H1 (cell line): ENCODE measurements around the gene ATP6V1E1. TPM values are rescaled to one million over a fixed set of nuclear protein-coding genes. Genes with fewer than 3 reads are reported as not detected.

Experiments used
- CTCF ChIA-PET: fragments of 300-600 bp; sonication (Branson Sonifier 250); formaldehyde crosslinking; loops from one replicate; lab custom pipeline; 2021; ENCODE audit not compliant: partially characterized antibody; lab: Charles Lee
- POLR2A ChIA-PET: fragments of 300-600 bp; sonication (Branson Sonifier 250); formaldehyde crosslinking; loops from one replicate; lab custom pipeline; 2021; ENCODE audit warnings: inconsistent platforms; ENCODE audit not compliant: partially characterized antibody; lab: Charles Lee
- DNase-seq, 2 experiments: peaks; one replicate each; pipeline versions ENCODE4 v3.0.0 to v3.0.0-alpha.2; 2010 to 2022; ENCODE audit warnings: low spot score in 2 of 2, low read depth in 1 of 2, mixed read lengths in 1 of 2
- FAIRE-seq: peaks from 2 replicates; lab custom pipeline; 2011; peaks lifted over from hg19 to GRCh38; lab: Jason Lieb, UNC
- H2AFZ ChIP-seq: 2 replicates; pipeline ENCODE4 v1.8.1; 2012; ENCODE audit warnings: low read length, inconsistent platforms
- H2AK5ac ChIP-seq: 2 replicates; pipeline ENCODE4 v1.6.1; 2013; ENCODE audit warnings: low read depth, low read length
- H2BK120ac ChIP-seq: replicated peaks from 2 replicates; pipeline ENCODE3; 2013; ENCODE audit warnings: low read depth, low read length, inconsistent platforms
- H2BK12ac ChIP-seq: 2 replicates; pipeline ENCODE4 v1.6.1; 2013; ENCODE audit warnings: low read depth, low read length
- H2BK15ac ChIP-seq: 2 replicates; pipeline ENCODE4 v1.6.1; 2013; ENCODE audit warnings: low read length
- H2BK20ac ChIP-seq: 2 replicates; pipeline ENCODE4 v1.6.1; 2013; ENCODE audit warnings: low read length
- H2BK5ac ChIP-seq: 2 replicates; pipeline ENCODE4 v1.6.1; 2013; ENCODE audit warnings: low read depth, low read length
- H3K14ac ChIP-seq: 2 replicates; pipeline ENCODE4 v1.6.1; 2013; ENCODE audit warnings: inconsistent platforms; ENCODE audit not compliant: insufficient read length
- H3K18ac ChIP-seq: 2 replicates; pipeline ENCODE4 v1.6.1; 2013; ENCODE audit warnings: low read length; ENCODE audit errors: extremely low read depth
- H3K23ac ChIP-seq: 2 replicates; pipeline ENCODE4 v1.6.1; 2013; ENCODE audit warnings: inconsistent platforms; ENCODE audit not compliant: insufficient read length
- H3K23me2 ChIP-seq: 2 replicates; pipeline ENCODE4 v1.6.1; 2013; ENCODE audit warnings: low read depth, low read length
- H3K27ac ChIP-seq: 2 replicates; pipeline ENCODE4 v1.6.1; 2011; ENCODE audit warnings: low read depth, low read length, inconsistent platforms
- H3K27me3 ChIP-seq, 4 experiments: replicated peaks in 1 of 4; 1 replicate in 1 of 4; 2 replicates in 3 of 4; pipeline versions ENCODE4 v1.6.1 to v1.8.1; 2011 to 2013; ENCODE audit warnings: low read length in 3 of 4, mild to moderate bottlenecking in 3 of 4, inconsistent platforms in 2 of 4, mixed read lengths in 2 of 4, moderate library complexity in 1 of 4; ENCODE audit not compliant: control insufficient read depth in 3 of 4, insufficient read depth in 3 of 4; ENCODE audit errors: extremely low read depth in 1 of 4
- H3K36me3 ChIP-seq, 4 experiments: 2 replicates each; pipeline versions ENCODE4 v1.6.1 to v1.8.1; 2011 to 2013; ENCODE audit warnings: mild to moderate bottlenecking in 4 of 4, low read length in 3 of 4, moderate library complexity in 2 of 4, control low read depth in 1 of 4, inconsistent platforms in 1 of 4; ENCODE audit not compliant: insufficient read depth in 4 of 4, control insufficient read depth in 2 of 4
- H3K4ac ChIP-seq: replicated peaks from 2 replicates; pipeline ENCODE3; 2013; ENCODE audit warnings: low read length, low read depth, mixed read lengths, inconsistent platforms; ENCODE audit not compliant: insufficient read length
- H3K4me1 ChIP-seq, 4 experiments: replicated peaks in 1 of 4; 1 replicate in 1 of 4; 2 replicates in 3 of 4; pipeline versions ENCODE4 v1.6.1 to v1.8.1; 2011 to 2013; ENCODE audit warnings: low read length in 3 of 4, inconsistent platforms in 2 of 4, mixed read lengths in 1 of 4; ENCODE audit not compliant: insufficient read depth in 4 of 4, control insufficient read depth in 3 of 4
- H3K4me2 ChIP-seq, 2 experiments: 2 replicates each; pipeline versions ENCODE4 v1.6.1 to v1.8.1; 2011 to 2013; ENCODE audit warnings: low read depth in 2 of 2, low read length in 2 of 2, control low read depth in 1 of 2, inconsistent platforms in 1 of 2, mild to moderate bottlenecking in 1 of 2; ENCODE audit not compliant: insufficient read depth in 1 of 2
- H3K4me3 ChIP-seq, 4 experiments: fragments of 200-600, 300-600 bp in 1 of 4; sonication (generic), shearing (Covaris generic), sonication (Bioruptor Twin) in 1 of 4; 2 replicates each; pipeline versions ENCODE4 v1.5.1 to v1.8.1; 2011 to 2016; ENCODE audit warnings: low read length in 4 of 4, low read depth in 3 of 4, control low read depth in 2 of 4, inconsistent platforms in 2 of 4, mild to moderate bottlenecking in 2 of 4, mixed read lengths in 1 of 4, moderate library complexity in 1 of 4; ENCODE audit not compliant: insufficient read depth in 2 of 4; ENCODE audit errors: extremely low read depth in 1 of 4
- H3K56ac ChIP-seq: replicated peaks from 2 replicates; pipeline ENCODE3; 2013; ENCODE audit warnings: low read depth, mild to moderate bottlenecking, mixed read lengths, low read length, inconsistent platforms; ENCODE audit not compliant: insufficient read length
- H3K79me1 ChIP-seq: 2 replicates; pipeline ENCODE4 v1.6.1; 2013; ENCODE audit warnings: low read depth, low read length, control low read depth
- H3K79me2 ChIP-seq, 2 experiments: 2 replicates each; pipeline versions ENCODE4 v1.6.1 to v1.8.1; 2012 to 2013; ENCODE audit warnings: low read length in 2 of 2, mild to moderate bottlenecking in 2 of 2, inconsistent platforms in 1 of 2; ENCODE audit not compliant: insufficient read depth in 2 of 2, control insufficient read depth in 1 of 2
- H3K9ac ChIP-seq, 4 experiments: replicated peaks in 1 of 4; 1 replicate in 1 of 4; 2 replicates in 3 of 4; pipeline versions ENCODE4 v1.6.1 to v1.8.1; 2011 to 2013; ENCODE audit warnings: low read depth in 3 of 4, low read length in 3 of 4, control low read depth in 2 of 4, mild to moderate bottlenecking in 2 of 4, moderate library complexity in 2 of 4, inconsistent platforms in 1 of 4; ENCODE audit errors: extremely low read depth in 1 of 4
- H3K9me3 ChIP-seq, 2 experiments: 2 replicates each; pipeline versions ENCODE4 v1.6.1 to v1.8.1; 2012 to 2013; ENCODE audit warnings: mild to moderate bottlenecking in 2 of 2, moderate library complexity in 2 of 2, control low read depth in 1 of 2, inconsistent platforms in 1 of 2, low read depth in 1 of 2, low read length in 1 of 2, mixed read lengths in 1 of 2; ENCODE audit not compliant: insufficient read depth in 2 of 2
- H4K20me1 ChIP-seq, 2 experiments: replicated peaks in 1 of 2; 2 replicates each; pipeline versions ENCODE3 to v1.8.1; 2011 to 2013; ENCODE audit warnings: inconsistent platforms in 2 of 2, low read length in 2 of 2, mild to moderate bottlenecking in 1 of 2; ENCODE audit not compliant: insufficient read depth in 2 of 2, control insufficient read depth in 1 of 2
- H4K5ac ChIP-seq: 2 replicates; pipeline ENCODE4 v1.6.1; 2013; ENCODE audit warnings: low read length, low read depth, mixed read lengths, inconsistent platforms; ENCODE audit not compliant: insufficient read length
- H4K8ac ChIP-seq: 2 replicates; pipeline ENCODE4 v1.8.0; 2013; ENCODE audit warnings: mild to moderate bottlenecking, moderate library complexity, low read length, inconsistent platforms; ENCODE audit not compliant: insufficient read depth; ENCODE audit errors: extremely low read depth
- H4K91ac ChIP-seq: replicated peaks from 2 replicates; pipeline ENCODE3; 2013; ENCODE audit warnings: low read length, mixed read lengths, inconsistent platforms; ENCODE audit not compliant: insufficient read length
- CBX8 ChIP-seq: fragments of 300-800, 300-1000 bp; sonication (generic); IDR thresholded peaks from 2 replicates; pipeline ENCODE4 v1.7.1; 2016; ENCODE audit warnings: low read depth, low read length, borderline replicate concordance
- CHD2 ChIP-seq: IDR thresholded peaks from 2 replicates; pipeline ENCODE4 v1.6.1; 2012; ENCODE audit warnings: low read length, improper control_type of control experiment
- CTBP2 ChIP-seq: IDR thresholded peaks from 2 replicates; pipeline ENCODE4 v1.7.0; 2011; ENCODE audit warnings: borderline replicate concordance, mild to moderate bottlenecking, moderate library complexity, mixed read lengths, low read length; ENCODE audit not compliant: insufficient read depth, insufficient read length
- EGR1 ChIP-seq: IDR thresholded peaks from 2 replicates; pipeline ENCODE4 v1.6.1; 2011; ENCODE audit warnings: low read depth, low read length, borderline replicate concordance
- GTF2F1 ChIP-seq: IDR thresholded peaks from 2 replicates; pipeline ENCODE4 v1.6.1; 2012; ENCODE audit warnings: low read depth, low read length, improper control_type of control experiment, borderline replicate concordance
- KDM4A ChIP-seq: IDR thresholded peaks from one replicate; pipeline ENCODE4 v1.7.1; 2012; ENCODE audit warnings: low read depth, mild to moderate bottlenecking, moderate library complexity, low read length, inconsistent platforms; ENCODE audit not compliant: severe bottlenecking
- KDM5A ChIP-seq: fragments of 200-600 bp; IDR thresholded peaks from 2 replicates; pipeline ENCODE4 v1.7.1; 2012; ENCODE audit warnings: mild to moderate bottlenecking, low read length, inconsistent platforms, mixed read lengths
- MAX ChIP-seq: IDR thresholded peaks from 2 replicates; pipeline ENCODE4 v1.6.1; 2012; ENCODE audit warnings: inconsistent platforms
- RFX5 ChIP-seq: IDR thresholded peaks from 2 replicates; pipeline ENCODE4 v1.6.1; 2011; ENCODE audit warnings: low read depth, low read length, improper control_type of control experiment, borderline replicate concordance
- SIRT6 ChIP-seq: IDR thresholded peaks from one replicate; pipeline ENCODE4 v1.7.1; 2012; ENCODE audit warnings: low read length, inconsistent platforms
- SP1 ChIP-seq: IDR thresholded peaks from 2 replicates; pipeline ENCODE4 v1.6.1; 2011; ENCODE audit warnings: low read depth, low read length
- WGBS, 2 experiments: shearing (Covaris generic) in 1 of 2; methylation state at CpG; one replicate each; pipeline versions ENCODE4 v1.1.6 to v1.1.7; 2013 to 2015; ENCODE audit warnings: low lambda C conversion rate in 2 of 2, mixed read lengths in 2 of 2, inconsistent platforms in 1 of 2, low coverage in 1 of 2, missing lambda C conversion rate in 1 of 2; ENCODE audit not compliant: insufficient replicate concordance in 2 of 2, insufficient coverage in 1 of 2, insufficient read length in 1 of 2; ENCODE audit errors: extremely low coverage in 1 of 2, missing lambda C conversion rate in 1 of 2; 5-methylcytosine and 5-hydroxymethylcytosine counted together
- polyA plus RNA-seq, 7 experiments: library from polyadenylated mRNA; depleted of rRNA in 3 of 7; stranded (reverse) in 5 of 7; unstranded in 2 of 7; fragments of >200 nt in 5 of 7; fragments of 200-250 nt in 2 of 7; gene quantifications; 1 replicate in 5 of 7; 2 replicates in 1 of 7; 4 replicates in 1 of 7; pipeline versions ENCODE4 v1.2.1 to v1.2.3, GENCODE V29; 2011 to 2013; ENCODE audit warnings: missing spikeins in 2 of 7, mixed read lengths in 2 of 7
- total RNA-seq: library from RNA; stranded (reverse); fragmentation: NEBNext Ultra II Directional; extraction: Animal tissue kit (Norgen Biotek cat#: 25700); gene quantifications from 2 replicates; pipeline ENCODE4 v1.2.1, GENCODE V29; 2021

ATP6V1E1 gene
- total and polyA plus RNA-seq, 2 of the 8 experiments (the other 6 are each of a cell fraction or from before 2014, with no cell fraction given), result 80.4 to 88.1 TPM

- Histone ChIP-seq H4K20me1 (peaks cover 0 to 6% of the 10 kb centered on the region in 2 experiments), H2BK12ac (no peak overlapping the region), H2BK5ac (no peak overlapping the region), H2BK15ac (no peak overlapping the region), H3K56ac (no peak overlapping the region), H3K23me2 (no peaks in the 10 kb centered on the region; the same call in 1 of the 2 replicates), H3K9ac (no peak overlapping the region), H3K9me3 (no peaks in the 10 kb centered on the region), H4K5ac (no peak overlapping the region), H2BK20ac (no peak overlapping the region), H2BK120ac (no peak overlapping the region), H3K4me1 (no peaks in the 10 kb centered on the region), H3K79me1 (peaks cover 2% of the 10 kb centered on the region; the same call in 1 of the 2 replicates), H3K14ac (no peak overlapping the region), H4K8ac (no peak overlapping the region), H3K36me3 (peaks cover 45 to 81% (median 62%) of the 10 kb centered on the region in 4 experiments), H3K4me3 (no peak overlapping the region), H3K27me3 (no peaks in the 10 kb centered on the region), H2AK5ac (no peak overlapping the region), H2AFZ (no peak overlapping the region), H3K23ac (no peak overlapping the region), H3K79me2 (peaks cover 0 to 2% of the 10 kb centered on the region in 2 experiments; a peak in 1 of 4 replicates), H4K91ac (no peak overlapping the region), H3K4ac (no peak overlapping the region), H3K4me2 (no peak overlapping the region), H3K27ac (no peak overlapping the region), H3K18ac (no peak overlapping the region)
- ChIA-PET POLR2A (interaction anchor here (1.2 to 2.2 kb wide), 3 partner anchors 11 to 41 kb away, joined by 4 to 5 read pairs (median 5); no protein-coding TSS in a partner anchor), CTCF (interaction anchor here (3.7 kb wide), 1 partner anchor 10 kb away, joined by 14 read pairs; no protein-coding TSS in a partner anchor)
- no peak for DNase-seq
- FAIRE-seq, result no peak
- TF ChIP-seq MAX, result no peak
- no peak for TF ChIP-seq CBX8
- TF ChIP-seq KDM4A, result no peak
- no peak for TF ChIP-seq KDM5A
- no peak for TF ChIP-seq GTF2F1
- no peak for TF ChIP-seq SIRT6
- TF ChIP-seq CTBP2, result no peak
- no peak for TF ChIP-seq CHD2
- TF ChIP-seq EGR1, result no peak
- TF ChIP-seq SP1, result no peak
- no peak for TF ChIP-seq RFX5
- WGBS, 2 experiments, result 98% methylated on average over 5 of the region's 5 CpGs; no CpG with 5 or more reads in 1 of the 2 experiments
These were observed 79.9 kb downstream of the ATP6V1E1 start for GRCh38 chr22:17548756-17549035.
